Stimulated activated CD8-positive, alpha-beta memory T cell treated with anti-CD3 and anti-CD28 coated beads, Interleukin-15, amount 100 ng/mL, for 1 hour (primary cell): Measurements from ENCODE around the gene GADD45G.

ENCODE experiments used
- DNase-seq: peaks from one replicate; pipeline ENCODE4 v3.0.0-alpha.2; 2020; ENCODE audit warnings: low read depth

Gene GADD45G

GRCh38 chr9:89609426-89610006, 4.7 kb downstream of the GADD45G start:
- no peak for DNase-seq

GRCh38 chr9:89610391-89610925, 5.6 kb downstream of the GADD45G start:
- DNase-seq, result no peak

GRCh38 chr9:89611425-89611824, 6.6 kb downstream of the GADD45G start:
- no peak for DNase-seq

GRCh38 chr9:89612566-89613278, 7.9 kb downstream of the GADD45G start:
- no peak for DNase-seq

- no peak for DNase-seq
Measured at GRCh38 chr9:89613912-89614892, 9.4 kb downstream of the GADD45G start.

GRCh38 chr9:89615661-89616060, 10.8 kb downstream of the GADD45G start:
- no peak for DNase-seq

- DNase-seq, result no peak
Measured at GRCh38 chr9:89616411-89616810, 11.6 kb downstream of the GADD45G start.

GRCh38 chr9:89617978-89618377, 13.2 kb downstream of the GADD45G start:
- no peak for DNase-seq

- DNase-seq, result no peak
Measured at GRCh38 chr9:89619019-89619418, 14.2 kb downstream of the GADD45G start.

- DNase-seq, result no peak
Measured at GRCh38 chr9:89619424-89620138, 14.8 kb downstream of the GADD45G start.

- no peak for DNase-seq
Measured at GRCh38 chr9:89621031-89621430, 16.2 kb downstream of the GADD45G start.

- no peak for DNase-seq
Measured at GRCh38 chr9:89621676-89622075, 16.9 kb downstream of the GADD45G start.

GRCh38 chr9:89622933-89623861, 18.4 kb downstream of the GADD45G start:
- DNase-seq, result no peak

GRCh38 chr9:89623925-89624420, 19.2 kb downstream of the GADD45G start:
- DNase-seq, result no peak

GRCh38 chr9:89625721-89626687, 21.2 kb downstream of the GADD45G start:
- DNase-seq, result no peak

GRCh38 chr9:89626741-89627265, 22.0 kb downstream of the GADD45G start:
- no peak for DNase-seq

GRCh38 chr9:89628601-89629000, 23.8 kb downstream of the GADD45G start:
- no peak for DNase-seq

GRCh38 chr9:89629081-89629976, 24.5 kb downstream of the GADD45G start:
- DNase-seq, result no peak
